Cardiac atrium fibroblast (primary cell): ENCODE data around the gene UGT1A4. TPM values are rescaled to one million over a fixed set of nuclear protein-coding genes. Genes with fewer than 3 reads are reported as not detected.

ENCODE experiments used
- total RNA-seq: library from RNA; depleted of rRNA; stranded (reverse); fragments of >200 nt; gene quantifications from 2 replicates; pipeline ENCODE4 v1.2.3, GENCODE V29; 2015

The UGT1A4 gene
- not detected in 2 replicates for total RNA-seq

GRCh38 chr2:233718552-233718951 lies at the start of gene UGT1A4:
Gene UGT1A4 (plus strand): TSS chr2:233718736. CDS start chr2:233718821, 85 bp downstream.

GRCh38 chr2:233671290-233672161 lies 47.0 kb upstream of the UGT1A4 start, which contains the start of gene UGT1A9:
Gene UGT1A9 (plus strand): TSS chr2:233671898. CDS start chr2:233671935, 37 bp downstream.

GRCh38 chr2:233681521-233682099 lies 36.9 kb upstream of the UGT1A4 start, which contains the start of gene UGT1A7:
Gene UGT1A7 (plus strand): TSS chr2:233681901. CDS start chr2:233681938, 37 bp downstream.

GRCh38 chr2:233692648-233693047 lies 25.9 kb upstream of the UGT1A4 start, which contains the start of gene UGT1A6:
Gene UGT1A6 (plus strand): TSS chr2:233692890. CDS start chr2:233693005, 115 bp downstream.

DNA sequence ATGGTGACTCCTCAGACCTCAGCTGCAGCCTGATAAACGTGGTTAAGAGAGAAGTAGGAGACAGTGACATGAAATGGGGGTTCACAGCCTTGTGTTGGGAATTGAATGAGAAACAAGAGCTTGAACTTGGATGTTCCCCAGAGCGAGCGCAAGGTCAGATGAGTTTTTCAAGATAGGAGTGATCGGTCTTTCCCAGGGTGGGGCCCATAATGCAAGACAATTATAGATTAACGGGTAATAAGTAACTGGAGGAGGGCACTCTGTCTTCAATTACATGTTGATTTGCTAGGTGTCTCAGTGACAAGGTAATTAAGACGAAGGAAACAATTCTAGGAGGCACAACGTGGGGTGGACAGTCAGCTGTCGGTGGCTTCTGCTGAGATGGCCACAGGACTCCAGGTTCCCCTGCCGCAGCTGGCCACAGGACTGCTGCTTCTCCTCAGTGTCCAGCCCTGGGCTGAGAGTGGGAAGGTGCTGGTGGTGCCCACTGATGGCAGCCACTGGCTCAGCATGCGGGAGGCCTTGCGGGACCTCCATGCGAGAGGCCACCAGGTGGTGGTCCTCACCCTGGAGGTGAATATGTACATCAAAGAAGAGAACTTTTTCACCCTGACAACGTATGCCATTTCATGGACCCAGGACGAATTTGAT lies 5.8 kb upstream of the UGT1A4 start, which contains the start of gene UGT1A5:
Gene UGT1A5 (plus strand): TSS at position 297 of the 651 bp plus-strand sequence. CDS start 85 bp downstream, at position 382.

DNA sequence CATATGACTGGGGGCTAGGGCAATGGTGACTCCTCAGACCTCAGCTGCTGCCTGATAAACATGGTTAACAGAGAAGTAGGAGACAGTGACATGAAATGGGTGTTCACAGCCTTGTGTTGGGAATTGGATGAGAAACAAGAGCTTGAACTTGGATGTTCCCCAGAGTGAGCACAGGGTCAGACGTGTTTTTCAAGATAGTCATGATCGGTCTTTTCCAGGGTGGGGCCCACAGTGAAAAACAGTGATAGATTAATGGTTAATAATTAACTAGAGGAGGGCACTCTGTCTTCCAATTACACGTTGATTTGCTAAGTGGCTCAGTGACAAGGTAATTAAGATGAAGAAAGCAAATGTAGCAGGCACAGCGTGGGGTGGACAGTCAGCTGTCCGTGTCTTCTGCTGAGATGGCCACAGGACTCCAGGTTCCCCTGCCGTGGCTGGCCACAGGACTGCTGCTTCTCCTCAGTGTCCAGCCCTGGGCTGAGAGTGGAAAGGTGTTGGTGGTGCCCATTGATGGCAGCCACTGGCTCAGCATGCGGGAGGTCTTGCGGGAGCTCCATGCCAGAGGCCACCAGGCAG lies 10.3 kb downstream of the UGT1A4 start, which contains the start of gene UGT1A3:
Gene UGT1A3 (plus strand): TSS at position 320 of the 579 bp plus-strand sequence. CDS start 85 bp downstream, at position 405.

GRCh38 chr2:233760043-233760442 lies 41.5 kb downstream of the UGT1A4 start, which contains the start of gene UGT1A1:
Gene UGT1A1 (plus strand): TSS chr2:233760270. CDS start chr2:233760288, 18 bp downstream.

GRCh38 chr2:233778030-233778429 lies 59.5 kb downstream of the UGT1A4 start, which contains the start of gene MROH2A:
Gene MROH2A (plus strand): TSS chr2:233778330. CDS start chr2:233779359, 1,029 bp downstream.

Other genes starting within 250 kb of the UGT1A4 start
- 17.5 and 24.9 TPM in 2 replicates for gene USP40, start 152.0 kb upstream of the UGT1A4 start, total RNA-seq
- not detected in 2 replicates for gene UGT1A8, start 101.1 kb upstream of the UGT1A4 start, total RNA-seq
- not detected in 2 replicates for gene UGT1A10, start 82.3 kb upstream of the UGT1A4 start, total RNA-seq
- not detected in 2 replicates for gene UGT1A9, start 46.8 kb upstream of the UGT1A4 start, total RNA-seq
- gene UGT1A7, start 36.8 kb upstream of the UGT1A4 start, total RNA-seq, result not detected in 2 replicates
- gene UGT1A6, start 25.8 kb upstream of the UGT1A4 start, total RNA-seq, result not detected in 2 replicates
- gene UGT1A5, start 5.8 kb upstream of the UGT1A4 start, total RNA-seq, result not detected in 2 replicates
- not detected in 2 replicates for gene UGT1A3, start 10.3 kb downstream of the UGT1A4 start, total RNA-seq
- gene UGT1A1, start 41.5 kb downstream of the UGT1A4 start, total RNA-seq, result not detected in 2 replicates
- not detected in 2 replicates for gene MROH2A, start 59.6 kb downstream of the UGT1A4 start, total RNA-seq
- 6.3 and 21.2 TPM in 2 replicates for gene HJURP, start 135.8 kb downstream of the UGT1A4 start, total RNA-seq
- gene TRPM8, start 198.6 kb downstream of the UGT1A4 start, total RNA-seq, result not detected in 2 replicates